Neutrophil (primary cell): ENCODE results near the gene FOSL2.

ENCODE experiments used
- H3K27ac ChIP-seq: fragments of 200-600 bp; sonication (generic); 2 replicates; pipeline ENCODE4 v1.5.1; 2016; ENCODE audit warnings: mild to moderate bottlenecking, moderate library complexity
- H3K27me3 ChIP-seq: fragments of 200-600 bp; sonication (generic); 2 replicates; pipeline ENCODE4 v1.6.0; 2016; ENCODE audit warnings: mild to moderate bottlenecking
- H3K36me3 ChIP-seq: fragments of 200-600 bp; sonication (generic); 2 replicates; pipeline ENCODE4 v1.5.1; 2017
- H3K4me1 ChIP-seq, 2 experiments: fragments of 200-600 bp in 1 of 2; sonication (generic) in 1 of 2; 1 replicate in 1 of 2; 2 replicates in 1 of 2; pipeline versions ENCODE4 v1.5.1 to v1.6.1; 2013 to 2016; ENCODE audit warnings: low read depth in 1 of 2, low read length in 1 of 2, mild to moderate bottlenecking in 1 of 2, moderate library complexity in 1 of 2; ENCODE audit not compliant: control insufficient read depth in 1 of 2, insufficient read depth in 1 of 2
- H3K4me3 ChIP-seq, 2 experiments: fragments of 200-600 bp in 1 of 2; sonication (generic) in 1 of 2; 1 replicate in 1 of 2; 2 replicates in 1 of 2; pipeline ENCODE4 v1.5.1; 2013 to 2016; ENCODE audit warnings: low read depth in 1 of 2, low read length in 1 of 2, mild to moderate bottlenecking in 1 of 2, moderate library complexity in 1 of 2
- H3K9me3 ChIP-seq: fragments of 200-600 bp; sonication (generic); 2 replicates; pipeline ENCODE4 v1.5.1; 2016
- CTCF ChIP-seq: fragments of 200-600 bp; sonication (generic); IDR thresholded peaks from 2 replicates; pipeline ENCODE4 v1.5.1; 2016; ENCODE audit warnings: antibody characterized with exemption

Gene FOSL2

GRCh38 chr2:28358668-28359201 is 33.9 kb upstream of the FOSL2 start:
- H3K27me3 ChIP-seq = no peaks in the 10 kb centered on the region
- H3K36me3 ChIP-seq = no peaks in the 10 kb centered on the region
- H3K4me3 ChIP-seq = peak overlapping the region; percentile 23 to 55
- TF ChIP-seq CTCF = no peak
- peaks cover 40 to 42% of the 10 kb centered on the region in 2 experiments for H3K4me1 ChIP-seq
- H3K9me3 ChIP-seq = no peaks in the 10 kb centered on the region
- H3K27ac ChIP-seq = peak overlapping the region; percentile 94

- Histone ChIP-seq H3K9me3 (no peaks in the 10 kb centered on the region), H3K4me1 (peaks cover 40 to 42% of the 10 kb centered on the region in 2 experiments), H3K27ac (peak overlapping the region; percentile 94), H3K4me3 (peak overlapping the region; percentile 45 to 55), H3K27me3 (no peaks in the 10 kb centered on the region), H3K36me3 (no peaks in the 10 kb centered on the region)
- no peak for TF ChIP-seq CTCF
These were observed 33.2 kb upstream of the FOSL2 start for GRCh38 chr2:28359222-28360057.

GRCh38 chr2:28360058-28360717 is 32.5 kb upstream of the FOSL2 start:
- peak overlapping the region; percentile 94 for H3K27ac ChIP-seq
- H3K4me1 ChIP-seq = peaks cover 40 to 42% of the 10 kb centered on the region in 2 experiments

GRCh38 chr2:28360718-28361293 is 31.9 kb upstream of the FOSL2 start:
- Histone ChIP-seq H3K4me1 (peaks cover 41 to 43% of the 10 kb centered on the region in 2 experiments), H3K9me3 (no peaks in the 10 kb centered on the region), H3K4me3 (peak overlapping the region; percentile 45 to 55), H3K27ac (peak overlapping the region; percentile 94), H3K36me3 (no peaks in the 10 kb centered on the region), H3K27me3 (no peaks in the 10 kb centered on the region)
- no peak for TF ChIP-seq CTCF

More at GRCh38 chr2:28360058-28360717, 32.5 kb upstream of the FOSL2 start:
- H3K9me3 ChIP-seq = no peaks in the 10 kb centered on the region
- no peaks in the 10 kb centered on the region for H3K27me3 ChIP-seq
- no peaks in the 10 kb centered on the region for H3K36me3 ChIP-seq
- H3K4me3 ChIP-seq = peak overlapping the region; percentile 45 to 55
- TF ChIP-seq CTCF = no peak

GRCh38 chr2:28361991-28362710 is 30.5 kb upstream of the FOSL2 start:
- Histone ChIP-seq H3K27me3 (no peaks in the 10 kb centered on the region), H3K36me3 (no peaks in the 10 kb centered on the region), H3K4me1 (peaks cover 54 to 56% of the 10 kb centered on the region in 2 experiments), H3K9me3 (no peaks in the 10 kb centered on the region), H3K4me3 (no peak overlapping the region), H3K27ac (no peak overlapping the region)
- TF ChIP-seq CTCF = no peak
